Middle frontal gyrus (tissue), 1 donor: Measurements from ENCODE around the gene HS2ST1.

Experiments used
- DNase-seq: peaks from one replicate; pipeline ENCODE4 v3.0.0-alpha.2; 2015; ENCODE audit warnings: low spot score; ENCODE audit errors: extremely low spot score

The HS2ST1 gene

DNA sequence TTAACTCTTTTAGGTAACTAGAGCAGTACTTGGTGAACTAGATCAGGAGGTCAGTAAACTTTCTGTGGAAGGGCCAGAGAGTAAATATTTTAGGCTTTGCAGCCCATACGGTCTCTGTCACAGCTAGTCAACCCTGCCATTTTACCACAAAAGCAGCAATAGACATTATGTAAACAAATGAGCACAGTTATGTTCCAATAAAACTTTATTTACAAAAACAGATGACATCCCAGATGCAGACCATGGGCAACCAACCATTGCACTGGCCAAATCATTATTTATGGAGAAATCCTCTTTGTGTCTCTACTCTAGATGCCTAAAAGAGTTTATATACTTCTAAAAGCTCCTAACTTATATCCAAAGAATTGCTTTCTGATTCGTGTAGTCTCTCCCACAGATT is 192.4 kb downstream of the HS2ST1 start:
- DNase-seq: no peak

DNA sequence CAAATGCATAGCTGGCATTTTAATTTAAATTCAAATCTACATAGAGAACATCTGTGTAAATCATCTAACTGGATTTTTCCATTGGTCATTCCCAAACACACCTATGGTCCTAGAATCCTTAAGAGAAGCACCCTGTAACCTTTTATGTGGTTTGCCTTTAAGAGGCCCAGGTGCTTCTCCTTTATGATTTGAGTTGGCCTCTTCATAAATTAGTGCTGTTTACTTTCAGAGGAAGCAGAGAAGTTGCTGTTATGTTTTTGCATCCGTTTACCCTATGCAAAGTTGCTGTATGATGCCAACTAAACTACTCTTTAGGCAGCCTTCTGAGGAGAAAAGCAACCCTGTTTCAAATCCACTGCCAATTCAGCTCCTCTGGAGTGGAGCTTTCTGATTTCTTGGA is 193.8 kb downstream of the HS2ST1 start:
- no peak for DNase-seq

DNA sequence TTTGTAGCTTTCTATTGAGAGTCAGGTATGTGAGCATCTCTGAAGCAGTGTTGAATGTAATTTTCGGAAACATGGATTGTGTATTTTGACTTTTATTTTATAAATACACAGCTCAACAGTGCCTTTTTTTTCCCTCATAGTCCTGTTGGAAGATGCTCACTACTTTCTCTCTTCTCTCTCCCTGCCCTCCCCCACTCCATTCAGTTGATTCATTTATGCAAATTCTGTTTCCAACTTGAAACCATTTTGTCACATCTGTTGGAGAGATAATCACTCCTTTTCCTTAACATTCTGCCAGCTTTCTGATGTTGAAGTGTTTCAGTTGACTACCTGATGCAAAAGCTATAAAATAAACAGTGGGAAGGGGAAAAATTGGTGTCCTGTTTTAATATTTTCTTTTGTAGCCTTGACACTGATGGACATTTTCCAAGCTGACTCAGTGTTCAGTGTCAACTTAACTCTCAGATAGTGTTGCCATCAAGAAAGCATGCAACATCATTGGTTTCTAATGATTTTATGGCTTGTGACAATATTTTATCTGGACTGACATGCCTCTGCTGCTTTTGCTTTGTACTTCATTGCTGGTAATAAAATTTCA is 194.5 kb downstream of the HS2ST1 start:
- no peak for DNase-seq

DNA sequence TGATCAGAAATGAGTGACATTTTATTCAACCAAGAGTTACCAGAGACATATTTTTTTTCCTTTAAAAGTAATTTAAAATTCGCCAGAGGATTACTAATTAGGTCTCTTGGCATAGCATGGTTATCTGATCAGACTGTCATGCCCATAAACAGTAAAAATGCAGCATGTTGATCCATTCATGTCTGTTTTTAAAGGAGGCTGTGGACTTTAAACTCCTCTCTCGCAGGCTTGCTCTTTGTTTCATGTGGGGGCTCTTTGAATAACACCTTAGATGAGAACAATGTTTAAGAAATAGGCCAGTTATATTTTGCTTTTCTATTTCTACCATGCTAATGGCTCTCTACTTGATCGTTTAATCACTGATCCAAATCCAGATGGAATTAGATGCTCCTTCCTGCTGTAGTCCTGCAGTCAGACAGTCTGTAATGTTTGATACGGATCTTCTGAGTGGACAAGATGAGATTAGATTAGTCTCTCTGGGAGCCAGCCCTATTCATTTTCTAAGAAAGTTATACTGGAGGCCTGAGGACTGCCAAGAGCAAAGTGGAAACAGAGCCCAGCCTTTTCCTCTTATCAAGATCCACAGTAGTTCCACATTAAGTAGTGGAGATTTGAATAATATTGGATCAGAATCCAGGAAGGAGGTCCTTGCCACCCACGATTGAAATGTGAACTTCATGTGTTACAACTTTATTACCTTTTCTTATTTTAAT is 197.4 kb downstream of the HS2ST1 start:
- DNase-seq: no peak

DNA sequence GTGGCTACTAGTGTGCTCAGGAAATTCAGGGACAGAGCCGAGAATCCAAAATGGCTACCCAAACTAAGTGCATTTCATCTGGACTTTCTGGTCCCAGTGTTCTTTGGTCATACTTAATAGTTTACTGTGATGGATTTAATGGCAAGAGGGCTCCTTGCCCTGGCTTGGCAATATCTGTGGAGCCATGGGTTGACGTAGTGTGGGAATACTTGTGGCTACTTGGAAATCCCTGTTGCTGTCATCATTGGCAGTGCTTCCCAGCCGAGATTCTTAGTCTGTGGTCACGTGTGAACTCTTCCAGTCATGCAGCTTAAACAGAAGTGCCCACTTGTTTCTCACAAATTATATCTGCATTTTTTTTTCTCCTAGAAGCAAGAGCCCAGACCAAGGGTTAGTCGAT is 198.9 kb downstream of the HS2ST1 start:
- no peak for DNase-seq

DNA sequence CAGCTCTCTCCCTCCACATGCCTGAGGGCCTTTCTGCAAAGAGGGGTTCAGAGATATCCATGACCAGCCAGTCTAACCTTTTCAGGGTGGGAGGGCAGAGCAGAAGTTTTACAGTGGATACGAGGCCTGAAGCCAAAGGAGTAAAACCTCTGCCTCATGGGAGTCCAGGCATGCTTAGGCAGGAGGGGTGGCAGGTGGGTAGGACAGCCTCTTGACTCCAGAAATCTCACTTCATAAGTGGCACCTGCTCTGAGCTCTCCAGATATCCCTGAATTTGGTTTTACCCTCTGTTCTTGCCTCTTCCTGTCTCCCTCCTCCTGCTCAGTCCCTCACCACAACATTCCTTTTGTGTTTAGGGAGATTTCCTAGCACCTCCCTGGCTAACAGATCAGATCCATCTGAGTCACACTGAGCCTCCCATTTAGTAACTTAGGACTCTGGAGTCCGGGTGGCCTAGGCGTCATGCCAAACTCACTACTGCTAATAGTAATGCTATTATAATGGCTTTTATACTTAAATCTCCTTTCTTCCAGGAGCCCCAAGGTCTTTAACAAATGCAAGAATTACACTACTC is 201.0 kb downstream of the HS2ST1 start:
- no peak for DNase-seq

DNA sequence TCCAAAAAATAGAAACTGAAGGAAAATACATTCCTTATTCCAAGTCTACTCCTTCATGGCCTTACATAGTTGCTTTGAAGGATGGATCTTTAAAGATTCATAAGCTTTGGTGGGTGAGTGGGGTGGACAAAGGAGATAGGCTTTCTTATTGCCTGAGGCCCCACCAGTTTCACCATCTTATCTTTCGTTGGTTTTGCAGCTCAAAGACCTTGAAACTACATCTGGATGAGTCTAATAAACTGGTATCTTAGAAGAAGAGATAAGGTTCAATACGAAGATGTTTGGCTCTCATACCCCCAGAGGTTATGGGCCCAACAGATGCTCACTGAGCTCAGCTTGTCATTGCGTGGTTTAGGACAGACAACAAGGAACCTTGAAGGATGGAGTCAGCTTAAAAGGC is 201.5 kb downstream of the HS2ST1 start:
- no peak for DNase-seq

DNA sequence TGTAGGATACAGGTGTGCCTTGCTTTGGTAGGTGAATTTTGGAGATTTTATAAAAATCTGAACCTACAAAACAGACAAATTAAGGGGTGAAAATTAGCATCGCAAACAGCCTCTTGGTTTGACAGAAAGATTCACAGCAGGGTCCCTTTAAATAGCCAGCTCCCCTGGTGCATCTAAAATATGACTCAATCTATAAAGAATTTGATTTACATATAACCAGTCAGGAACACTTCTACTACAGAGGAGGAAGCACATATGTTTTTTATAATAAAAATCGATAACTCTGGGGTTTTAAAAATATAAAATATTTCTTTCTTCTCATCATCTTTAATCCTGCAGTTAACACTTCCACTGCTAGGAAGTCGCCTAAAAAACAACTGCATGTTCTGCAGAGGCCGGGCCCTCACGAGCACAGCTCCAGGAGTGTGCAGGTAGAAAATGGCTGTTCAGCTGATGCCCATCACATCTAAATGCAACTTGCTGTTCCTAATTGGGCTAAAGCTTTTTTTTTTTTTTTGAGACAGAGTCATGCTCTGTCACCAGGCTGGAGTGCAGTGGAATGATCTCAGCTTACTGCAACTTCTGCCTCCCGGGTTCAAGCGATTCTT is 203.4 kb downstream of the HS2ST1 start:
- DNase-seq: no peak

DNA sequence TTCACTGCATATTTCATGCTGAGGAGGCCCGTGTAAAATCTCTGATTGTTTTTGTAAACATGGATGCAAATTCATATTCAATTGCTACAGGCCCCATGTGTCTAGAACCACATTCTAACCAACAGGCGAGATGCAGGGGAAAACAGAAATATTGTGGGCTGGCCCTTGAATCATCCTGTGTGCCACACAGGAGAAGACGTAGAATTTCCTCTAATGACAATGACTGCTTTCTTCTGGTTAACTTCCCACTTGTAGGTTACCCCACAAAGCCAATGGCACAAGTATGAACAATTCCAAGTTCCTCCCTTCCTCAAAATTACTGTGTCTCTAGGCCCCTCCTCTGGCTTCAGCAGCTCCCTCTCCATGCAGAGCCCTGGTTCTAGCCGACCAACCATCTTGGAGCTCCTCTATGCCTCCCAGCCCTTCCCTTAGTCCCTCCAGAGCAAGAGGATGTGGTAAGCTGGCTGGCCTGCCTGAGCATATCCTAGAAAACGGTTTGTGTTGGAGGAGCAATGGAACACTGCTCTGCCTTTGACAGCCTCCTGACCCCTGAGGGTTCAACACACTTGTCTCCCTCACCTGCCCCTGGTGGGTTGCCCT is 205.2 kb downstream of the HS2ST1 start:
- DNase-seq: no peak

DNA sequence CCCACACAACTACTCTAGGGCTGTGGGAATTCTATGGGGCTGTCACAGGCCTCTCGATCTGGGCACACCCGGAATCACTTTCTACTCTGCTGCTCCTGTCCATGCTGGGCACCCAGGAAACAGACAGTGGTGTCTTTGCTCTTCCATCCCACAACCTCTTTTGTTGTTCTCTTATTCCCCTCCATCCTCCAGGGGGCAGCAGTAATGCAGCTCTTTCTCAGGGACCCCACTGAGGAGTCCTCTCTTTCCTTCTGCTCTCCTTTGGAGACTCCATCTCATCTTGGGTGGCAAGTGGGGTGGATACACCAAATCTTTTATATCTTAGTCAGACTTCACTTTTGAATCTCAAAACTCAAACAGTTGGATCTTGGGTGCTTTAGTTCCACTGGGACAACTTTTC is 206.3 kb downstream of the HS2ST1 start:
- no peak for DNase-seq

DNA sequence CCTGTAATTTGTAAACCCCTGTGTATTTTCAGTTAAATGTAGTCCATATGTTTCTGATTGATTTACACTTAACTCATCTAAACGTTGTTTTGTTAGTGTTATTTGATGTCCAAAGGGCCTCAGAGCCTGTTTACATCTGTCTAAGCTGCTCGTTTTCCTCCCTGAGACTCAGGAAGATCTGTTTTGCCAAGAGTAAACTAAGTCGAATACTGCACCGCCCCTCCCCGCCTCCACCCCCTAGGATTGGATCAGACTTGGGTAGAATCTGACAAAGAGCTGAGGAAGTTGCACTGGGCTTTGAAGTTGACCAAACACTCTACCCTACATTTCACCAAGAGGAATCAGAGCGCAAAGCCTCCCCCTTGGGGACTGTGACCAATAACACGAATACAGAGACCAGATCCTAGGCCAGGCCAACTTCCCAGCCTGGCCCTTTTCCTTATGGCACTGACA is 207.3 kb downstream of the HS2ST1 start:
- DNase-seq: no peak

DNA sequence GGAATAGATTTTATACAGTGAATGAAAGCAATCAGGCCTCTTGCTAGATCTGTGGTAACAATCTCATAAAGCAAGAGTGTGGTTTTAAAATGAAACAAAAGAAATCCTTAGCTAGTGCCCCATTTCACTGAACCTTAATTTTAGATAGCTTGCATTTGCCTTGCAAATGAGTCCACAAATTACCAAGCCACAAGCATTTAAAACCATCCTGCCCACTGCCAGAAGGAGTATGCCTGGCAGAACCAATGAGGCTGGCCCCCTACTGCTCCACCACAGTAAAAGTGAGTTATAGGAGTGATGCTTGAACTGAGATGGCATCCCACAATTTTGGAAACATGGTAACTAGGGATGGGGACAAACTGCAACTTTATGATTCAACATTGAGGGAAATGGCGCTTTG is 207.8 kb downstream of the HS2ST1 start:
- DNase-seq: no peak

DNA sequence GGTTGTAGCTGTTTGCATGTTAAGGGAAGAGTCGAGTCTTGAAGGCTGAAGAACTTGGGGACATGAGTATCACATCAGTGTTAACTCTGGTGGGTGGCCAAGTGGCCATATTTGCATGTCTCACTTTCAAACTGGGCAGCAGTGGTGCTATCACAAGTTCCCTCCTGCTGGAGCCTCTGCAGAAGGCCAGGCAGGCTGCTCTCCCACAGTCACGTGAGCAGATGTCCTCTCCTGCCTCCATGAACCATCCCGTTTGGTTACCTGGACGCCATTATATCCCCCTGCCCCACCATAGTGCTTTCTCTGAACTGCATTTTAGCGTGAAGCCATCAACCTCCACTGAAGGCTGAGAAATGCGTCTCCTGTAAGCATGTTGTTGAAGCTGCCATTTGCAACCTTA is 209.2 kb downstream of the HS2ST1 start:
- no peak for DNase-seq

DNA sequence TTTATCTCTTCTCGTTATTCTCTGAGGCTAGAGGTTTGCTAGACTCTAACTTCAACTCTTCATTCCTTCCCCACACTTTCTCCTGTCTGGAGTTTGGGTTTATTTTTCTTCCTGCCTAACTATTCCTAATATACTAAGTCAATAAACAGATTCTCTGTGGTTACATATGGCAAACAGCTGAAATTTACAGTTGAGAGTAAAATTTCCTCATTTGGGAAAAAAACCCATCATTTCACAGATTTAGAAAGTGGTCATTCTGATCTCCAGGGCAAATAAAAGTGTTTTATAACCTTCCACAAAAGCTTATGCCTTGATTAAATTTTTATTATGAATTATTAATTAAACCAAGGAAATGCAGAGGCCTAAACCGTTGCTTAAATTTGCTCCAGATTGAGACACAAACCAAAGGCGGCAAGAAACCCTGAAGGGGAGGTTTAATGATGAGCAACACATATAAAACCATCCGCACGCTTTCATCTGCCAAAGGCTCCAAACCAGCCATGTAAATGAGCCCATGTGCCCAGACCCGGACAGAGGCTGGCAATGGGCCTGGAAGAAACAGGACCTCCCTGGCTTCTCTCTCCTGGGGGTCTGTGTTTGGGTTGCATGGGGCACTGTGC is 212.6 kb downstream of the HS2ST1 start:
- no peak for DNase-seq

DNA sequence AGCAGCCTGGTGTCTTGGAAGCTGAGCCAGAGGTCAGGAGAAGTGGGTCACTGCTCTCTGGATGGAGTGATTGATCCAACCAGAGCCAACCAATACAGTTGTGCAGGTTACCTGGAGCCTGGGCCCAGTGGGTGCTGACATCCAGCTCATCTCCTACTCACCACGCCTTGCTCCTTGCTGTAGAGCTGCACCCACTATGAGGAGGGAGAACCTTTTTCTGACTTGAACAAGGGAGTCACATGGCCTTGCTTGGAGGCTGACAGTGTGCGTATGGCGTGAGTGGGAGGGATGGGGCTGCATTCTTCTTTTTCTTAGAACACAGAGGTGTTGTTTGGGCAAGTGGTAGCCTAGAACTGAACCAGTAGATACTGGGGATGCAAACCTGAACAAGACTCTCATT is 213.1 kb downstream of the HS2ST1 start:
- no peak for DNase-seq

DNA sequence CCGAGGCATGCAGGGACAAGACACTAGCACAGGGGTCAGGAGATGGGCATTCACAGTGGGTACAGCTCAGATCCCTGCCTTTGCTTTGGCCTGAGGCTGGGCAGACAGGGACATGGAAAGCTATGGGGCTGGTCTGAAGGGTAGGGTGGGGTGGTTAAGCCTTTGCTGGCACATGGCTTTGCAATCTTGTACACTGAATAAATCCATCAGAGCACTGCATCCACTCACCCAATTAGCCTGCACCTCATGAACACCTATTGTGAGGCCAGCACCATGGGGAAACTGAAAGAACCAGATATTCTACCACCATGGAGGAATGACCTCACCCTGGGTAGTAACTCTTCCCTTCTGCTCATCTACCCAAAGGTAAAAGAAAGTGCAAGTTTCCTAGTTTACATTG is 214.6 kb downstream of the HS2ST1 start:
- no peak for DNase-seq

DNA sequence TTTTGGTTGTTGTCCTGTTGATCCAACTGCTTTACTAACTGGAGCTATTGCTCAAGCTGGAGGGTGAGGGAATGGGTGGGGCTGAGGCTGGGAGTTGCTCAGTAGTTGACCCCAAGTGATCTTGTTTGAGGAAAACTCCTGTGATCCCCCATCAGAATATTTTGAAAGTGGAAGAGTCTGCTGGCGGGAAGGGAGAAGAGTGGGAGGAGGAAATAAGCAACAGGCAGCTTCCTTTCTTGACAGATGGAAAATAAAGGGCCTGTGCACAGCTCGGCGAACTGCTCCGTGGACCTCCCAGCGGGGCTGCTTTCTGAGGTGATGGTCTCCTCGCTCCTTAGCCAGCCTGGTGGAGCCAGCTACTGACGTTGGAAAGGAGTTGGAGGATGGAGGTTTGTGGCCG is 215.2 kb downstream of the HS2ST1 start:
- no peak for DNase-seq

DNA sequence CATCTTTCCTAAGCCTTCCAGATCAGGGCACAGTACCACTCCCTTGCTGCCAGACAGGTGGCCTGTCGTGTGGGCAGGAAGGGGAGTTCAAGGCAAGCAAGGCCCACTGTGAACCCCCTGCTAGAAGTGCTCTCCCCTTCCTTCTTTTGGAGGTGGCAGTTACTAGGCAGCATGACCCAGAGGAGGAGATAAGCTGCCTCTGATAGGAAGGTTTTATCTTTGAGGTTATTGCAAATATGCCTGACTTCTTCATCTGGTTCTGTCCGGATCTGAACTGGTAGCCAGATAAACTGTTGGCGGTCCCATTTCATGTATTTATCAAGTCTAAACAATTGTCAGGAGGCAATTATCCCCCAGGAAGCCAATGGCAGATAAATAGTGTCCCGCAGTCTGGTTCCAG is 216.0 kb downstream of the HS2ST1 start:
- DNase-seq: no peak

DNA sequence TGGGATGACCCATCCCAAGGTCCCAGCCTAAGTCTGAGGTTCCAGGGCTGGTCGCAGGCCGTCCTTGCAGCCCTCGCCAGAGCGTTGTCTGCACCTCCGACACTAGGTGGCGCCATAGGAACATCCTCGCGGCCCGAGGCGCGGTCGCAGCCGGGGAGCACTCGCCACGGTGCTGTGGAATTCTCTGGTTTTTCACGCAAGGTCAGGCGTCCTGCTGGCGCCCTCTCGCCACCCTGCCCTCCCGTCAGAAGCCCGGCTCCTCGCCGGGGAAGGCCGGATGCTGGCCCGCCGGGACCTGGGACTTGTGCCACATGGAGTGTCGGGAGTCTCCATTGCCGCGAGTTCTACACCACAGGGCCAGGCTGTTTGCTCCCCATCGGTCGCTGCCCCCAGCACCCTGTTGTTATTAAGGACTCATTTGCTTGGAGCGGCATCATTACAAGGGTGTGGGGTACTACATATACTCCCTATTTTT is 217.4 kb downstream of the HS2ST1 start:
- peak; percentile 88 for DNase-seq

DNA sequence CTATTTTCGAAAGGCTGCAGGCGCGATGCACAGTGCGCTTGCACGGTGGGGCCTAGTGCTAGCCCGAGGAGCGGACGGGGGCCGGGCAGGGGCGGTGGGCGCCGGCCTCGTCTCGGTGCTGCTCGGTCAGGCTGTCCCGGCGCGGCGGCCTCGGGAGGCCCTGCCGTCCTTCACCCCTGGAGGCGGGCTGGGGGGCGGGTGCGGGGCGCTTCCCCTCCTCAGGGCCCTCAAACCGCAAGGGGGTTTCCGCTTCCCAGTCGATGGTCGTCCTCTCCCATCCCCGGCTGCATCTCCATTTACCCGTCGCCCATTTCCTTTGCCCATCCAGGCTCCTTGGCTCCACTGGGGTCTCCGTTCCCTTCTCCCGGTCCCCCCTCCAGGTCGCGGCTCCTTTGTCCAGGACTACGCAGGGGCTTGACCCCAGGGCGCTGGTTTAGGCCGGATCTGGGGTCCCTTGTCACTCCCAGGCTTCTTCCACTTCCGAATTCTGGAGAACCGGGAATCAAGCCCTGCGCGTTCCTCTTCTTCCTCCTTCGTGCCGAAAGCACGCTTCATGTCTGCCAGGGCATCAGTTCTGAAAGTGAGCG is 217.9 kb downstream of the HS2ST1 start:
- DNase-seq: no peak

DNA sequence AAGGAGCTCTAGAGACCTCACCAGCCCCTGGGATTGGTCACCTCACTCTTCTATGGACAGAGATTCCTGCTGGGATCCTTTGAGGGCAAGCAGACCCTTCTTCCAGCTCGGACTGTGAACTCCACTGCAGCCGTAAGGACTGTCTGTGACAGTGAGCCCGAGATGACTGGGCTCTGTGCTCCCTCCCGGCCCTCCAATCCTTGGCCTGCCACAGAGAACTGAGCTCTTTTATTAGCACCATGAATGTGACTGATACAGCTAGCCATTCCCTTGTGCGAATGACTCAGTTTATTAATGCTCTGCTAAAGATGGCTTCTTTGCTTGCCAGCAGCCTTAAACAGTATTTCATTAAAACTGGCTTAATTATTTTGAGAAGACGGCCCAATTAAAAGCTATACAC is 219.6 kb downstream of the HS2ST1 start:
- DNase-seq: peak; percentile 45
